ENCODE results near the gene PER3. TPM values are rescaled to one million over a fixed set of nuclear protein-coding genes. Genes with fewer than 3 reads are reported as not detected.

The PER3 gene
- total RNA-seq, 4 donors from 2014 or later: 9.2 to 46.0 (median 19.1) TPM

- DNase-seq (ENCODE audit: low spot score in 2 of 2): no peak
- no peaks in the 10 kb centered on the region for H3K36me3 ChIP-seq
- no peaks in the 10 kb centered on the region for H3K27me3 ChIP-seq
- no peak for TF ChIP-seq POLR2AphosphoS5 (IDR thresholded peaks at IDR 0.05)
- TF ChIP-seq CTCF (IDR thresholded peaks at IDR 0.05): no peak
- no peak for TF ChIP-seq POLR2A (IDR thresholded peaks at IDR 0.05)
- no peak for TF ChIP-seq EP300 (IDR thresholded peaks at IDR 0.05)
- 73% methylated on average over 7 of the region's 7 CpGs for WGBS
- H3K27ac ChIP-seq: no peak overlapping the region
- no peaks in the 10 kb centered on the region for H3K9me3 ChIP-seq
- no peaks in the 10 kb centered on the region for H3K4me1 ChIP-seq
- no peak overlapping the region for H3K4me3 ChIP-seq
These were observed 69.6 kb downstream of the PER3 start for GRCh38 chr1:7853684-7854026.

- no peak for TF ChIP-seq POLR2A (IDR thresholded peaks at IDR 0.05)
- TF ChIP-seq EP300 (IDR thresholded peaks at IDR 0.05): no peak
- TF ChIP-seq POLR2AphosphoS5 (IDR thresholded peaks at IDR 0.05): no peak
- TF ChIP-seq CTCF (IDR thresholded peaks at IDR 0.05): no peak
- no peaks in the 10 kb centered on the region for H3K9me3 ChIP-seq
- DNase-seq (ENCODE audit: low spot score in 2 of 2): no peak
- 41% methylated on average over 9 of the region's 15 CpGs for WGBS
- no peaks in the 10 kb centered on the region for H3K27me3 ChIP-seq
- no peak overlapping the region for H3K27ac ChIP-seq
- no peaks in the 10 kb centered on the region for H3K4me1 ChIP-seq
- no peak overlapping the region for H3K4me3 ChIP-seq
- no peaks in the 10 kb centered on the region for H3K36me3 ChIP-seq
These were observed 72.3 kb downstream of the PER3 start for GRCh38 chr1:7856345-7856744.

GRCh38 chr1:7857000-7857399 is 72.9 kb downstream of the PER3 start:
- TF ChIP-seq EP300 (IDR thresholded peaks at IDR 0.05): no peak
- no peak for TF ChIP-seq POLR2A (IDR thresholded peaks at IDR 0.05)
- no peak for TF ChIP-seq CTCF (IDR thresholded peaks at IDR 0.05)
- TF ChIP-seq POLR2AphosphoS5 (IDR thresholded peaks at IDR 0.05): no peak
- no peak overlapping the region for H3K27ac ChIP-seq
- H3K9me3 ChIP-seq: no peaks in the 10 kb centered on the region
- H3K4me1 ChIP-seq: no peaks in the 10 kb centered on the region
- no peaks in the 10 kb centered on the region for H3K36me3 ChIP-seq
- no peak overlapping the region for H3K4me3 ChIP-seq
- DNase-seq (ENCODE audit: low spot score in 2 of 2): no peak
- H3K27me3 ChIP-seq: no peaks in the 10 kb centered on the region
- 71% methylated on average over 2 of the region's 2 CpGs for WGBS

- no peaks in the 10 kb centered on the region for H3K27me3 ChIP-seq
- H3K27ac ChIP-seq: no peak overlapping the region
- no peak for DNase-seq (ENCODE audit: low spot score in 2 of 2)
- no peak overlapping the region for H3K4me3 ChIP-seq
- 71% methylated on average over 4 of the region's 4 CpGs for WGBS
- H3K36me3 ChIP-seq: no peaks in the 10 kb centered on the region
- no peaks in the 10 kb centered on the region for H3K4me1 ChIP-seq
- TF ChIP-seq EP300 (IDR thresholded peaks at IDR 0.05) (no peak), POLR2AphosphoS5 (IDR thresholded peaks at IDR 0.05) (no peak), CTCF (IDR thresholded peaks at IDR 0.05) (no peak), POLR2A (IDR thresholded peaks at IDR 0.05) (no peak)
- no peaks in the 10 kb centered on the region for H3K9me3 ChIP-seq
These were observed 73.9 kb downstream of the PER3 start for GRCh38 chr1:7857985-7858384.

- DNase-seq (ENCODE audit: low spot score in 2 of 2): no peak
- H3K4me1 ChIP-seq: no peaks in the 10 kb centered on the region
- 92% methylated on average over 7 of the region's 7 CpGs for WGBS
- no peaks in the 10 kb centered on the region for H3K27me3 ChIP-seq
- TF ChIP-seq POLR2AphosphoS5 (IDR thresholded peaks at IDR 0.05): no peak
- no peak for TF ChIP-seq EP300 (IDR thresholded peaks at IDR 0.05)
- TF ChIP-seq CTCF (IDR thresholded peaks at IDR 0.05): no peak
- no peak for TF ChIP-seq POLR2A (IDR thresholded peaks at IDR 0.05)
- H3K4me3 ChIP-seq: no peak overlapping the region
- no peaks in the 10 kb centered on the region for H3K36me3 ChIP-seq
- no peak overlapping the region for H3K27ac ChIP-seq
- H3K9me3 ChIP-seq: no peaks in the 10 kb centered on the region
These were observed 75.3 kb downstream of the PER3 start for GRCh38 chr1:7859406-7859805.
